Omental fat pad (tissue), 4 donors: ENCODE results near the gene TFAP2A. TPM values are rescaled to one million over a fixed set of nuclear protein-coding genes. Genes with fewer than 3 reads are reported as not detected.

ENCODE experiments used
- ATAC-seq: fragments of 150-250 bp; one replicate; pipeline ENCODE4 v1.9.1; 2016; ENCODE audit warnings: mild to moderate bottlenecking, moderate library complexity; ENCODE audit not compliant: low FRiP score
- DNase-seq: peaks from one replicate; pipeline ENCODE4 v3.0.0-alpha.2; 2019; ENCODE audit warnings: low spot score
- CTCF ChIP-seq, 3 donors: fragments of 450-650 bp; IDR thresholded peaks; one replicate each; pipeline ENCODE4 v1.5.1; 2016 to 2017; ENCODE audit warnings: antibody characterized with exemption in 3 of 3, mild to moderate bottlenecking in 3 of 3, moderate library complexity in 2 of 3
- total RNA-seq, 4 donors: library from RNA; depleted of rRNA; stranded (reverse); fragments of >200 nt; gene quantifications; one replicate each; pipeline ENCODE4 v1.1.0, GENCODE V29; 2016

The TFAP2A gene
- total RNA-seq, 4 donors from 2014 or later, result not detected

GRCh38 chr6:10391799-10392198, 23.1 kb downstream of the TFAP2A start:
- ATAC-seq, result no peak
- no peak for DNase-seq
- no peak for TF ChIP-seq CTCF (IDR thresholded peaks at IDR 0.05)

- no peak for TF ChIP-seq CTCF (IDR thresholded peaks at IDR 0.05)
- ATAC-seq (no peak), DNase-seq (no peak)
Observed at GRCh38 chr6:10391299-10391630, 23.6 kb downstream of the TFAP2A start.

GRCh38 chr6:10390495-10391298, 24.2 kb downstream of the TFAP2A start:
- TF ChIP-seq CTCF (IDR thresholded peaks at IDR 0.05), result no peak
- no peak for ATAC-seq
- DNase-seq, result no peak

GRCh38 chr6:10389739-10390494, 25.0 kb downstream of the TFAP2A start:
- no peak for DNase-seq
- no peak for TF ChIP-seq CTCF (IDR thresholded peaks at IDR 0.05)
- ATAC-seq, result no peak

- ATAC-seq, result no peak
- TF ChIP-seq CTCF (IDR thresholded peaks at IDR 0.05), result no peak
- DNase-seq, result no peak
Observed at GRCh38 chr6:10386756-10387654, 27.9 kb downstream of the TFAP2A start.

- ATAC-seq, result no peak
- DNase-seq, result no peak
- TF ChIP-seq CTCF (IDR thresholded peaks at IDR 0.05), result no peak
Observed at GRCh38 chr6:10386220-10386619, 28.7 kb downstream of the TFAP2A start.
